HCT116 (cell line): ENCODE results near the gene LRRK1. TPM values are rescaled to one million over a fixed set of nuclear protein-coding genes. Genes with fewer than 3 reads are reported as not detected.

ENCODE experiments used
- ATAC-seq: fragments of 200-7000 bp; cut with Tn5 transposase; 2 replicates; pipeline ENCODE4 v1.9.1; 2020; ENCODE audit warnings: mild to moderate bottlenecking, moderate library complexity
- BruUV-seq: library from RNA; stranded (reverse); fragments of 400-500 nt; replicated peaks from 2 replicates; lab custom pipeline; 2021; lab: Mats Ljungman, UMichigan
- CTCF ChIA-PET: fragments of 300-600 bp; sonication (Branson Sonifier 250); formaldehyde crosslinking; loops from one replicate; lab custom pipeline; 2021; ENCODE audit warnings: antibody characterized with exemption; lab: Charles Lee
- POLR2A ChIA-PET: fragments of 300-600, 350-600 bp; sonication (Branson Sonifier 250); formaldehyde crosslinking; loops from one replicate; lab custom pipeline; 2021; ENCODE audit warnings: antibody characterized with exemption; lab: Charles Lee
- RAD21 ChIA-PET, 2 experiments: fragments of 300-600 bp; sonication (Branson Sonifier 250); formaldehyde crosslinking; loops; one replicate each; lab custom pipeline; 2023; ENCODE audit warnings: low total read pairs in 2 of 2; ENCODE audit not compliant: uncharacterized antibody in 2 of 2, unreplicated experiment in 2 of 2, low non-redundant PET in 1 of 2; lab: Charles Lee
- DNase-seq: peaks from one replicate; pipeline ENCODE4 v3.0.0-alpha.2; 2010; ENCODE audit warnings: low read depth, low spot score
- H2AFZ ChIP-seq: fragments of 200-600 bp; shearing (Covaris generic), sonication (generic); 2 replicates; pipeline ENCODE4 v1.6.1; 2017; ENCODE audit warnings: low read depth, mixed run types, mixed read lengths, antibody characterized with exemption, low read length; ENCODE audit not compliant: poor library complexity, severe bottlenecking
- H3K27ac ChIP-seq: 2 replicates; pipeline ENCODE4 v1.5.1; 2012; ENCODE audit warnings: low read depth, low read length
- H3K27me3 ChIP-seq: fragments of 200-600 bp; sonication (generic); 2 replicates; pipeline ENCODE4 v1.6.1; 2016; ENCODE audit warnings: mixed run types, low read length, mixed read lengths; ENCODE audit not compliant: insufficient read depth
- H3K36me3 ChIP-seq, 2 experiments: fragments of 200-500 bp in 1 of 2; fragments of 200-600 bp in 1 of 2; sonication (Bioruptor generic) in 1 of 2; sonication (generic) in 1 of 2; 2 replicates each; pipeline versions ENCODE4 v1.5.1 to v1.6.1; 2014 to 2016; ENCODE audit warnings: low read length in 2 of 2, inconsistent platforms in 1 of 2, mixed read lengths in 1 of 2, mixed run types in 1 of 2; ENCODE audit not compliant: insufficient read depth in 2 of 2, control insufficient read depth in 1 of 2
- H3K4me1 ChIP-seq, 2 experiments: fragments of 200-600 bp in 1 of 2; sonication (generic) in 1 of 2; 2 replicates each; pipeline versions ENCODE4 v1.5.1 to v1.6.1; 2012 to 2017; ENCODE audit warnings: low read length in 2 of 2, inconsistent platforms in 1 of 2, mild to moderate bottlenecking in 1 of 2, mixed read lengths in 1 of 2, mixed run types in 1 of 2, moderate library complexity in 1 of 2; ENCODE audit not compliant: insufficient read depth in 2 of 2, control insufficient read depth in 1 of 2
- H3K4me2 ChIP-seq: fragments of 200-600 bp; sonication (generic); 2 replicates; pipeline ENCODE4 v1.6.1; 2017; ENCODE audit warnings: mixed run types, low read length, mixed read lengths
- H3K4me3 ChIP-seq, 2 experiments: fragments of 200-600 bp in 1 of 2; sonication (generic) in 1 of 2; replicated peaks in 1 of 2; 2 replicates each; pipeline ENCODE4 v1.5.1; 2011 to 2016; ENCODE audit warnings: low read length in 2 of 2, control low read depth in 1 of 2, low read depth in 1 of 2, mild to moderate bottlenecking in 1 of 2, mixed read lengths in 1 of 2, mixed run types in 1 of 2
- H3K79me2 ChIP-seq: fragments of 200-600 bp; sonication (generic); 2 replicates; pipeline ENCODE4 v1.6.1; 2017; ENCODE audit warnings: mild to moderate bottlenecking, mixed run types, low read length, moderate library complexity, mixed read lengths; ENCODE audit not compliant: insufficient read depth
- H3K9ac ChIP-seq: fragments of 200-600 bp; sonication (generic); 2 replicates; pipeline ENCODE4 v1.6.1; 2016; ENCODE audit warnings: low read length, mixed read lengths
- H3K9me2 ChIP-seq: fragments of 200-600 bp; sonication (generic), shearing (Covaris generic); 2 replicates; pipeline ENCODE4 v1.6.1; 2017; ENCODE audit warnings: mixed run types, mild to moderate bottlenecking, moderate library complexity; ENCODE audit not compliant: insufficient read depth
- H3K9me3 ChIP-seq, 2 experiments: fragments of 200-500 bp in 1 of 2; fragments of 200-600 bp in 1 of 2; sonication (Bioruptor generic) in 1 of 2; sonication (generic) in 1 of 2; 2 replicates each; pipeline ENCODE4 v1.6.1; 2014 to 2017; ENCODE audit warnings: low read length in 2 of 2, mixed read lengths in 2 of 2, inconsistent platforms in 1 of 2, low read depth in 1 of 2, mild to moderate bottlenecking in 1 of 2, mixed run types in 1 of 2, moderate library complexity in 1 of 2; ENCODE audit not compliant: control insufficient read depth in 1 of 2, insufficient read depth in 1 of 2
- H4K20me1 ChIP-seq: fragments of 200-600 bp; sonication (generic), shearing (Covaris generic); 2 replicates; pipeline ENCODE4 v1.6.1; 2017; ENCODE audit warnings: mixed run types, mild to moderate bottlenecking, moderate library complexity; ENCODE audit not compliant: insufficient read depth
- ATF3 ChIP-seq: IDR thresholded peaks from 2 replicates; pipeline ENCODE4 v1.6.1; 2012
- CBX3 ChIP-seq: IDR thresholded peaks from 2 replicates; pipeline ENCODE4 v1.6.1; 2012; ENCODE audit warnings: low read depth
- CTCF ChIP-seq, 3 experiments: fragments of 200-600 bp in 1 of 3; sonication (generic) in 1 of 3; IDR thresholded peaks in 2 of 3; conservative IDR thresholded peaks in 1 of 3; 2 replicates each; pipeline ENCODE4 v1.5.1; 2012 to 2017; ENCODE audit warnings: low read depth in 2 of 3, low read length in 2 of 3, antibody characterized with exemption in 1 of 3, borderline replicate concordance in 1 of 3, control low read depth in 1 of 3, mild to moderate bottlenecking in 1 of 3, mixed read lengths in 1 of 3, mixed run types in 1 of 3, moderate library complexity in 1 of 3; ENCODE audit not compliant: insufficient read depth in 1 of 3
- FOSL1 ChIP-seq: IDR thresholded peaks from 2 replicates; pipeline ENCODE4 v1.6.1; 2012; ENCODE audit warnings: low read depth
- POLR2A ChIP-seq: IDR thresholded peaks from 2 replicates; pipeline ENCODE4 v1.7.0; 2011; ENCODE audit warnings: borderline replicate concordance; ENCODE audit not compliant: insufficient read depth, insufficient read length; ENCODE audit errors: extremely low read depth
- POLR2AphosphoS5 ChIP-seq: IDR thresholded peaks from 2 replicates; pipeline ENCODE4 v1.6.1; 2011; ENCODE audit warnings: mild to moderate bottlenecking, low read depth, low read length, moderate library complexity
- RAD21 ChIP-seq: IDR thresholded peaks from 2 replicates; pipeline ENCODE4 v1.6.1; 2012; ENCODE audit warnings: low read depth, mild to moderate bottlenecking
- SIN3A ChIP-seq: IDR thresholded peaks from 2 replicates; pipeline ENCODE4 v1.6.1; 2012; ENCODE audit warnings: low read depth
- ZFX ChIP-seq: fragments of 450-650 bp; IDR thresholded peaks from 2 replicates; pipeline ENCODE4 v1.6.1; 2017
- ZNF274 ChIP-seq: fragments of 200-500 bp; sonication (Bioruptor generic); IDR thresholded peaks from 2 replicates; pipeline ENCODE4 v1.6.1; 2014; ENCODE audit warnings: mild to moderate bottlenecking, low read depth, low read length, inconsistent platforms
- intact Hi-C: fragments of 100-400 bp; cut with micrococcal nuclease; formaldehyde crosslinking; loops from 2 replicates; pipeline ENCODE4 v1.10.0; 2022
- total RNA-seq: library from RNA; stranded (reverse); gene quantifications from one replicate; pipeline ENCODE4 v1.2.1, GENCODE V29; 2021; ENCODE audit not compliant: unreplicated experiment
- TF ChIP-seq, protein P1 (sequence below): IDR thresholded peaks from 2 replicates; pipeline ENCODE4 v1.6.1; 2011; ENCODE audit warnings: mild to moderate bottlenecking, low read length, moderate library complexity; ENCODE audit not compliant: insufficient replicate concordance; ENCODE audit errors: extremely low read depth

LRRK1 gene
- total RNA-seq, 1 experiment from 2014 or later = 21.6 TPM

DNA sequence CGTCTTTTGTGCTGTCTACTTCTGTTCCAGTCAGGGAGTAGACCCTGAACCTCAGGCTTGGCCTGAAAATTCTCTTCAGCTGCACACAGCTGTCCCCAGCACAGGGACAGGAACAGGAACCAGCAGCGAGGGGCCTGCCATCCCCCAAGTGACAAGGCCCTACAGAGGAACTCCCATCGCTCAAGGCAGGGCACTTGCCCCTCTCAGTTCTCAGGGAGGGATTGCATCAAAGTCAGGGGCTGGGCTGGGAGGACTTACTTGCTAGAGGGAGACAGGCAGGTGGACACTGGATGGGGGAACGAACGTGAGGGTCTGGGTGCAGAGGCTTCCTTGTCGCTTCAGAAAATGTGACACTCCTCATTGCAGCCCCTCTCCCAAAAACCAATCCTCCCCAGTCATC lies 169.1 kb downstream of the LRRK1 start:
- ChIA-PET CTCF (interaction anchor here (0.7 to 1.1 kb wide), 3 partner anchors 55 to 170 kb away, joined by 3 to 6 read pairs (median 3); partner anchors contain the start of gene CHSY1), RAD21 (no interaction called here), POLR2A (no interaction called here)
- intact Hi-C loops = loop anchor here (1.0 to 10.0 kb wide), 2 partner anchors 73 to 170 kb away; no protein-coding TSS in a partner anchor
- Histone ChIP-seq H3K27ac (no peak overlapping the region), H3K4me2 (peak overlapping the region; percentile 83), H3K79me2 (no peaks in the 10 kb centered on the region), H3K9me2 (no peaks in the 10 kb centered on the region), H3K27me3 (no peaks in the 10 kb centered on the region), H3K9ac (no peak overlapping the region), H2AFZ (no peak overlapping the region), H3K4me1 (peaks cover 0 to 9% of the 10 kb centered on the region in 2 experiments; a peak in 1 of 4 replicates), H3K4me3 (no peak overlapping the region), H3K9me3 (no peaks in the 10 kb centered on the region), H4K20me1 (no peaks in the 10 kb centered on the region)
- BruUV-seq = no TSS peak
- ATAC-seq (no peak), DNase-seq (no peak)
- TF ChIP-seq CBX3 (no peak), ATF3 (no peak), POLR2AphosphoS5 (no peak), SIN3A (no peak), RAD21 (no peak), FOSL1 (no peak), POLR2A (no peak), ZNF274 (no peak), ZFX (no peak), CTCF (IDR thresholded peaks at IDR 0.05 in 2 of 3, conservative IDR thresholded peaks at IDR 0.05 in 1 of 3; ENCODE audit: borderline replicate concordance in 1 of 3, insufficient read depth in 1 of 3, low read depth in 2 of 3, low read length in 2 of 3) (no peak)
- TF ChIP-seq, protein P1, sequence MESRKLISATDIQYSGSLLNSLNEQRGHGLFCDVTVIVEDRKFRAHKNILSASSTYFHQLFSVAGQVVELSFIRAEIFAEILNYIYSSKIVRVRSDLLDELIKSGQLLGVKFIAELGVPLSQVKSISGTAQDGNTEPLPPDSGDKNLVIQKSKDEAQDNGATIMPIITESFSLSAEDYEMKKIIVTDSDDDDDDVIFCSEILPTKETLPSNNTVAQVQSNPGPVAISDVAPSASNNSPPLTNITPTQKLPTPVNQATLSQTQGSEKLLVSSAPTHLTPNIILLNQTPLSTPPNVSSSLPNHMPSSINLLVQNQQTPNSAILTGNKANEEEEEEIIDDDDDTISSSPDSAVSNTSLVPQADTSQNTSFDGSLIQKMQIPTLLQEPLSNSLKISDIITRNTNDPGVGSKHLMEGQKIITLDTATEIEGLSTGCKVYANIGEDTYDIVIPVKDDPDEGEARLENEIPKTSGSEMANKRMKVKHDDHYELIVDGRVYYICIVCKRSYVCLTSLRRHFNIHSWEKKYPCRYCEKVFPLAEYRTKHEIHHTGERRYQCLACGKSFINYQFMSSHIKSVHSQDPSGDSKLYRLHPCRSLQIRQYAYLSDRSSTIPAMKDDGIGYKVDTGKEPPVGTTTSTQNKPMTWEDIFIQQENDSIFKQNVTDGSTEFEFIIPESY = no peak
- TF ChIP-seq, all 23 proteins: peak for 0
- H3K36me3 ChIP-seq = no peaks in the 10 kb centered on the region
